Neural cell (in vitro differentiated cells): ENCODE measurements around the gene CDC37. TPM values are rescaled to one million over a fixed set of nuclear protein-coding genes. Genes with fewer than 3 reads are reported as not detected.

Experiments used
- H2AFZ ChIP-seq: fragments of 200-600, 300-800 bp; sonication (generic), shearing (Covaris generic); 2 replicates; pipeline ENCODE4 v1.6.0; 2014; ENCODE audit warnings: low read depth, mild to moderate bottlenecking, antibody characterized with exemption, low read length, moderate library complexity
- H3F3A ChIP-seq: fragments of 200-600 bp; shearing (Covaris generic); 2 replicates; pipeline ENCODE4 v1.6.1; 2016; ENCODE audit warnings: mild to moderate bottlenecking, moderate library complexity, mixed read lengths, antibody characterized with exemption, low read length; ENCODE audit not compliant: insufficient read depth, poor library complexity, severe bottlenecking
- H3K27ac ChIP-seq: fragments of 200-600, 300-800 bp; sonication (generic), shearing (Covaris generic); 2 replicates; pipeline ENCODE4 v1.5.1; 2014; ENCODE audit warnings: mild to moderate bottlenecking, low read length, moderate library complexity
- H3K27me3 ChIP-seq: fragments of 300-800, 200-600 bp; sonication (generic), shearing (Covaris generic); 2 replicates; pipeline ENCODE4 v1.6.0; 2014; ENCODE audit warnings: mild to moderate bottlenecking, low read depth, low read length, moderate library complexity; ENCODE audit not compliant: insufficient read depth
- H3K36me3 ChIP-seq: fragments of 300-800, 200-600 bp; sonication (generic), shearing (Covaris generic); 2 replicates; pipeline ENCODE4 v1.5.1; 2014; ENCODE audit warnings: mild to moderate bottlenecking, antibody characterized with exemption, low read length, moderate library complexity; ENCODE audit not compliant: insufficient read depth
- H3K4me2 ChIP-seq: fragments of 300-800, 200-600 bp; sonication (generic), shearing (Covaris generic); 2 replicates; pipeline ENCODE4 v1.6.0; 2014; ENCODE audit warnings: mild to moderate bottlenecking, low read length
- H3K4me3 ChIP-seq: fragments of 300-800, 200-600 bp; sonication (generic), shearing (Covaris generic); 2 replicates; pipeline ENCODE4 v1.5.1; 2014; ENCODE audit warnings: mild to moderate bottlenecking, low read length, moderate library complexity
- H3K79me2 ChIP-seq: fragments of 200-600 bp; shearing (Covaris generic); replicated peaks from 2 replicates; pipeline ENCODE4 v1.6.0; 2014; ENCODE audit warnings: mild to moderate bottlenecking, low read length, moderate library complexity; ENCODE audit not compliant: insufficient read depth
- H3K9ac ChIP-seq: fragments of 300-800, 200-600 bp; sonication (generic), shearing (Covaris generic); 2 replicates; pipeline ENCODE4 v1.6.1; 2016; ENCODE audit warnings: mild to moderate bottlenecking, low read length, mixed read lengths
- H3K9me2 ChIP-seq: fragments of 200-600 bp; shearing (Covaris generic); 2 replicates; pipeline ENCODE4 v1.6.1; 2016; ENCODE audit warnings: mild to moderate bottlenecking, low read length, mixed read lengths; ENCODE audit not compliant: insufficient read depth
- H3K9me3 ChIP-seq: fragments of 200-600, 300-800 bp; sonication (generic), shearing (Covaris generic); 2 replicates; pipeline ENCODE4 v1.6.1; 2016; ENCODE audit warnings: mild to moderate bottlenecking, mixed run types, low read length, moderate library complexity, mixed read lengths
- H4K20me1 ChIP-seq: fragments of 200-600 bp; shearing (Covaris generic); 2 replicates; pipeline ENCODE4 v1.6.1; 2016; ENCODE audit warnings: mild to moderate bottlenecking, mixed run types; ENCODE audit not compliant: insufficient read depth
- EP300 ChIP-seq: fragments of 450-650 bp; conservative IDR thresholded peaks from 2 replicates; pipeline ENCODE4 v1.6.1; 2014; ENCODE audit warnings: antibody characterized with exemption, mild to moderate bottlenecking, moderate library complexity; ENCODE audit not compliant: poor library complexity, severe bottlenecking
- EZH2 ChIP-seq: fragments of 200-600, 300-800 bp; shearing (Covaris generic), sonication (generic); IDR thresholded peaks from 2 replicates; pipeline ENCODE4 v1.6.1; 2014; ENCODE audit warnings: antibody characterized with exemption, low read length, borderline replicate concordance, mild to moderate bottlenecking; ENCODE audit not compliant: insufficient read depth, poor library complexity, severe bottlenecking
- MXI1 ChIP-seq: fragments of 450-650 bp; conservative IDR thresholded peaks from 2 replicates; pipeline ENCODE4 v1.6.1; 2014; ENCODE audit warnings: antibody characterized with exemption, mild to moderate bottlenecking; ENCODE audit not compliant: poor library complexity, severe bottlenecking
- POLR2AphosphoS5 ChIP-seq: IDR thresholded peaks from 2 replicates; pipeline ENCODE4 v1.6.1; 2012
- RAD21 ChIP-seq: fragments of 450-650 bp; conservative IDR thresholded peaks from 2 replicates; pipeline ENCODE4 v1.6.1; 2014; ENCODE audit warnings: antibody characterized with exemption, mild to moderate bottlenecking, moderate library complexity
- SMC3 ChIP-seq: fragments of 450-650 bp; conservative IDR thresholded peaks from 2 replicates; pipeline ENCODE4 v1.6.1; 2014; ENCODE audit warnings: antibody characterized with exemption, mild to moderate bottlenecking, moderate library complexity; ENCODE audit not compliant: poor library complexity
- TAF1 ChIP-seq: IDR thresholded peaks from 2 replicates; pipeline ENCODE4 v1.6.1; 2012; ENCODE audit warnings: low read depth
- polyA plus RNA-seq: library from polyadenylated mRNA; depleted of rRNA; stranded (reverse); fragments of >200 nt; gene quantifications from 2 replicates; pipeline ENCODE4 v1.2.3, GENCODE V29; 2014
- TF ChIP-seq, protein P1 (sequence below): fragments of 450-650 bp; IDR thresholded peaks from 2 replicates; pipeline ENCODE4 v1.5.1; 2014; ENCODE audit warnings: antibody characterized with exemption, mild to moderate bottlenecking, moderate library complexity; ENCODE audit not compliant: poor library complexity, severe bottlenecking
- TF ChIP-seq, protein P2 (sequence below): IDR thresholded peaks from 2 replicates; pipeline ENCODE4 v1.6.1; 2012; ENCODE audit warnings: borderline replicate concordance

CDC37 gene
- polyA plus RNA-seq, 1 donor from 2014 or later: 359 TPM

DNA sequence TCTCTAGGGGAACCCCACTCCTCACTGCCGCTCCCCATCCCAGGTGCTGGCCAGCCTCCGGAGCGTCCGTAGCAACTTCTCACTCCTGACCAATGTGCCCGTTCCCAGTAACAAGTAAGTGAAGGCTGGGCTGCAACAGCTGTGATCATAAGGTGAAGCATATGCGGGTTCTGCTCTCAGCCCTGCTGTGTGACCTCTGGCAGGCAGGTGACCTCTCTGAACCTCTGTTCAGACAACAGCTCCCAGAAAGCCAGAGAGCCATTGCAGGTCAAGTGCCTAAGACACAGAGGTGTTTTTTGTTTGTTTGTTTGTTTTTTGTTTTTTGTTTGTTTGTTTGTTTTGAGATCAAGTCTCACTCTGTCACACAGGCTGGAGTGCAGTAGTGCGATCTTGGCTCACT is 45.7 kb upstream of the CDC37 start:
- Histone ChIP-seq H3K27ac (no peak overlapping the region), H3K27me3 (no peaks in the 10 kb centered on the region), H2AFZ (no peak overlapping the region), H3K4me2 (no peak overlapping the region), H3K4me3 (no peak overlapping the region), H3K36me3 (no peaks in the 10 kb centered on the region), H3K79me2 (peaks cover 6% of the 10 kb centered on the region), H4K20me1 (no peaks in the 10 kb centered on the region), H3F3A (no peaks in the 10 kb centered on the region), H3K9me2 (no peaks in the 10 kb centered on the region), H3K9ac (no peak overlapping the region), H3K9me3 (no peaks in the 10 kb centered on the region)
- TF ChIP-seq EZH2: no peak
- TF ChIP-seq, protein P1, sequence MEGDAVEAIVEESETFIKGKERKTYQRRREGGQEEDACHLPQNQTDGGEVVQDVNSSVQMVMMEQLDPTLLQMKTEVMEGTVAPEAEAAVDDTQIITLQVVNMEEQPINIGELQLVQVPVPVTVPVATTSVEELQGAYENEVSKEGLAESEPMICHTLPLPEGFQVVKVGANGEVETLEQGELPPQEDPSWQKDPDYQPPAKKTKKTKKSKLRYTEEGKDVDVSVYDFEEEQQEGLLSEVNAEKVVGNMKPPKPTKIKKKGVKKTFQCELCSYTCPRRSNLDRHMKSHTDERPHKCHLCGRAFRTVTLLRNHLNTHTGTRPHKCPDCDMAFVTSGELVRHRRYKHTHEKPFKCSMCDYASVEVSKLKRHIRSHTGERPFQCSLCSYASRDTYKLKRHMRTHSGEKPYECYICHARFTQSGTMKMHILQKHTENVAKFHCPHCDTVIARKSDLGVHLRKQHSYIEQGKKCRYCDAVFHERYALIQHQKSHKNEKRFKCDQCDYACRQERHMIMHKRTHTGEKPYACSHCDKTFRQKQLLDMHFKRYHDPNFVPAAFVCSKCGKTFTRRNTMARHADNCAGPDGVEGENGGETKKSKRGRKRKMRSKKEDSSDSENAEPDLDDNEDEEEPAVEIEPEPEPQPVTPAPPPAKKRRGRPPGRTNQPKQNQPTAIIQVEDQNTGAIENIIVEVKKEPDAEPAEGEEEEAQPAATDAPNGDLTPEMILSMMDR: no peak
- TF ChIP-seq POLR2AphosphoS5: no peak
- TF ChIP-seq TAF1: no peak
- no peak for TF ChIP-seq MXI1

DNA sequence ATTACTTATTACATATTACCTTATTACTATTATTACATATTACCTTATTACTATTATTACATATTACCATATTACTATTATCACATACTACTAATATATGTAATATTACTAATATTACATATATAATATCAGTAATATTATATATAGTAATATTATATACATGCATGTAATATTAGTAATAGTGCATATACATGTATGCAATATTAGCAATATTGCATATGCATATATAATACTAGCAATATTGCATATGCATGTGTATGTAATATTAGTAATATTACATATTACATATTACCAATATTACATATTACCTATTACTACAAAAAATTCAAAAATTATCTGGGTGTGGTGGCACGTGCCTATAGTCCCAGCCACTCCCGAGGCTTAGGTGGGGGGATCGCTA is 39.4 kb upstream of the CDC37 start:
- Histone ChIP-seq H3K4me2 (no peak overlapping the region), H3K9me3 (no peaks in the 10 kb centered on the region), H3K36me3 (no peaks in the 10 kb centered on the region), H3K79me2 (no peaks in the 10 kb centered on the region), H3K27me3 (no peaks in the 10 kb centered on the region), H3K9me2 (no peaks in the 10 kb centered on the region), H3K27ac (no peak overlapping the region), H2AFZ (no peak overlapping the region), H3F3A (no peaks in the 10 kb centered on the region), H3K9ac (no peak overlapping the region), H3K4me3 (no peak overlapping the region), H4K20me1 (no peaks in the 10 kb centered on the region)
- no peak for TF ChIP-seq EP300
- TF ChIP-seq SMC3: no peak
- no peak for TF ChIP-seq RAD21
- TF ChIP-seq EZH2: no peak
- no peak for TF ChIP-seq TAF1
- TF ChIP-seq MXI1: no peak
- TF ChIP-seq, protein P2, sequence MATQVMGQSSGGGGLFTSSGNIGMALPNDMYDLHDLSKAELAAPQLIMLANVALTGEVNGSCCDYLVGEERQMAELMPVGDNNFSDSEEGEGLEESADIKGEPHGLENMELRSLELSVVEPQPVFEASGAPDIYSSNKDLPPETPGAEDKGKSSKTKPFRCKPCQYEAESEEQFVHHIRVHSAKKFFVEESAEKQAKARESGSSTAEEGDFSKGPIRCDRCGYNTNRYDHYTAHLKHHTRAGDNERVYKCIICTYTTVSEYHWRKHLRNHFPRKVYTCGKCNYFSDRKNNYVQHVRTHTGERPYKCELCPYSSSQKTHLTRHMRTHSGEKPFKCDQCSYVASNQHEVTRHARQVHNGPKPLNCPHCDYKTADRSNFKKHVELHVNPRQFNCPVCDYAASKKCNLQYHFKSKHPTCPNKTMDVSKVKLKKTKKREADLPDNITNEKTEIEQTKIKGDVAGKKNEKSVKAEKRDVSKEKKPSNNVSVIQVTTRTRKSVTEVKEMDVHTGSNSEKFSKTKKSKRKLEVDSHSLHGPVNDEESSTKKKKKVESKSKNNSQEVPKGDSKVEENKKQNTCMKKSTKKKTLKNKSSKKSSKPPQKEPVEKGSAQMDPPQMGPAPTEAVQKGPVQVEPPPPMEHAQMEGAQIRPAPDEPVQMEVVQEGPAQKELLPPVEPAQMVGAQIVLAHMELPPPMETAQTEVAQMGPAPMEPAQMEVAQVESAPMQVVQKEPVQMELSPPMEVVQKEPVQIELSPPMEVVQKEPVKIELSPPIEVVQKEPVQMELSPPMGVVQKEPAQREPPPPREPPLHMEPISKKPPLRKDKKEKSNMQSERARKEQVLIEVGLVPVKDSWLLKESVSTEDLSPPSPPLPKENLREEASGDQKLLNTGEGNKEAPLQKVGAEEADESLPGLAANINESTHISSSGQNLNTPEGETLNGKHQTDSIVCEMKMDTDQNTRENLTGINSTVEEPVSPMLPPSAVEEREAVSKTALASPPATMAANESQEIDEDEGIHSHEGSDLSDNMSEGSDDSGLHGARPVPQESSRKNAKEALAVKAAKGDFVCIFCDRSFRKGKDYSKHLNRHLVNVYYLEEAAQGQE: no peak
- TF ChIP-seq, protein P1: no peak
- no peak for TF ChIP-seq POLR2AphosphoS5
